GM21619 (cell line): Measurements from ENCODE around the gene HOXD10.

Experiments
- ATAC-seq: cut with Tn5 transposase; IDR thresholded peaks from one replicate; pipeline ENCODE4 v1.9.1; 2021; ENCODE audit not compliant: unreplicated experiment

HOXD10 gene

DNA sequence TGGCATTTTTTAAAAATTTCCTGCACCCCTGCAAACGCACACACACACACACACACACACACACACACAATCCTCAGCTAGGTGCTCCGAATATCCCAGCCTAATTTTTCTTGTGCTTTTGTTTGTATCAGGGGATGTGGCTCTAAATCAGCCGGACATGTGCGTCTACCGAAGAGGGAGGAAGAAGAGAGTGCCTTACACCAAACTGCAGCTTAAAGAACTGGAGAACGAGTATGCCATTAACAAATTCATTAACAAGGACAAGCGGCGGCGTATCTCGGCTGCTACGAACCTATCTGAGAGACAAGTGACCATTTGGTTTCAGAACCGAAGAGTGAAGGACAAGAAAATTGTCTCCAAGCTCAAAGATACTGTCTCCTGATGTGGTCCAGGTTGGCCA, 22.2 kb upstream of the HOXD10 start:
- ATAC-seq, result no peak

DNA sequence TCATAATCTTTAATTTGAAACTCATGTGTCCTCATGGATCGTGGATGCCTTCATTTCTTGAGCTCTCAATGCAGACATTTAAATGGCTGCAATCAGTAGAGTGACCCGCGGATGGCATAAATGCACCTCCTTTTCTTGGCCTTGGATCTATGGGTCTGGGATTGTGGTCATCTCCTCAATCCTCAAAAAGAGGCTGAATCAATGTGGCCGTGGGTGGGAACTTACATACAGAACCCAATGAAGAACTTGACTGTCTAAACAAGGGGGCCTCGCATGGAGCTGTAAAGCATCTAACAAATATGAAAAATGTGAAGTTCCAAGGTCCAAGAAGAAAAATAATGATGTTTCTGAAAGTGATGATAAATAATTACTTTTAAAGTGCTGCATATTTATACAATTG, 21.2 kb upstream of the HOXD10 start:
- ATAC-seq, result no peak

GRCh38 chr2:176096243-176096985, 20.2 kb upstream of the HOXD10 start:
- no peak for ATAC-seq

- ATAC-seq, result peak; percentile 90
These were observed 19.4 kb upstream of the HOXD10 start for GRCh38 chr2:176096986-176097819.

DNA sequence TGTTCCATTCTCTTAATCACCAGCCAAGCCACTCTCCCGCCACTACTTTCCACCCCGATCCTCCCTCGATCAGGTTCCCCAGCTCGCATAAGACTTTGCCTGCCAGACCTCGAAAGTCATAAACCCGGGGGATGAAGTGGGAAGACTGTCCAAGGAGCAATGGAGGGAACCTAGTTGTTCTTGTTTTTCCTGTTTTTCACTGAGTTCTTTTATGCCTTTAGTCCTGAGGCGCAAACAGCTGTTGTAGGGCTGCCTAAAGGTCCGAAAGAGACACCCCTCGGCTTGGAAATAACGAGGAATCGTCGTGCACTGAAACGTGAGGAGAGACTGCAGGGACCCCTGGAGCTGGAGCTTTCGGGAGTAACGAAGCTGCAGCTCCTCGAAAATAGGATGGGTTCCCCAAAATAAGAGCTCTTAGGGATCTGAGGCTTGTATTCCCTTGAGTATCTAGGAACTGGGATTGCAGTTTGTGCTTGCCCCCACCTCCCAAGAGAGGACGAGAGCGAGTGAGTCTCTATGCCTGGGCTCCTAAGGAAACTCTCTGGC, 18.7 kb upstream of the HOXD10 start:
- no peak for ATAC-seq

DNA sequence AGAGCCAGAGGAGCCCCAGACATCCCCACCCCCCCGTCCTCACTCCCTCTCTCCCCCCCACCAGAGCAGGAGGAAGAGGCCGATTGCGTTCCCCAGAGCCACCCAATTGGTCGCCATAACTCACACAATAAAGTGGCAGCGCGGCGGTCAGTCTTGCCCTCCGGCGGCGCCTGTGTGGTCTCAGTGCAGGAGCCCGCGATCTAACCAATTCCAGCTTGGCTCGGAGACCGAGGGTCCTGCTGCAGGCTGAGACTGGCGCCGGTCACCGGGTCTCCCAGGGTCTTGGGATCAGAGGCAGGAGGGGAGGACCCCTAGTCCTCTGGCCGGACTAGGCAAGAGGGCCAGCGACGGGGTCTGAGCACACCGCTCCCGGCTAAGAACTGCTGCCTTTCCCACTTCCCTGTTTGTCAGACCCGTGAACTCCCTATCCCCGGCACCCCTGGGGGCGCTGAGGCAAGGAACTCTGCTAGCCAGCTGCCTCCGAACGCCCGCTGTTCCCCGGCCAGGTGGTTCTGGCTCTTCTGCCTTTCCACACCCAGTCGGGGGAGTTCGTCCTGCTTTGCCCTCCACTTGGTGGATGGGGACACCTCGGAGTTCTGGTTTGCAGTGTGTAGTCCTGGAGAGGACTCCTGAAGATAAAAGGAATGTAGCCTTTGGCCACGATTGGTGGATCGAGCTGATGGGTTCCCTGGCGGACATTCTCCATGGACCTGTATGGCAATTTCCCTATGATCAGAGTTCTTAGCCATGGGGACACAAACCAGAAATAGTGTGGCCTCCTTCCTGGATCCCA, 18.0 kb upstream of the HOXD10 start:
- no peak for ATAC-seq

- no peak for ATAC-seq
These were observed 17.3 kb upstream of the HOXD10 start for GRCh38 chr2:176099159-176099727.

GRCh38 chr2:176099728-176100546, 16.6 kb upstream of the HOXD10 start, which contains the start of gene HOXD12:
HOXD12 (plus strand) TSS chr2:176099795; CDS start chr2:176099802, 7 bp downstream.
- ATAC-seq, result no peak

DNA sequence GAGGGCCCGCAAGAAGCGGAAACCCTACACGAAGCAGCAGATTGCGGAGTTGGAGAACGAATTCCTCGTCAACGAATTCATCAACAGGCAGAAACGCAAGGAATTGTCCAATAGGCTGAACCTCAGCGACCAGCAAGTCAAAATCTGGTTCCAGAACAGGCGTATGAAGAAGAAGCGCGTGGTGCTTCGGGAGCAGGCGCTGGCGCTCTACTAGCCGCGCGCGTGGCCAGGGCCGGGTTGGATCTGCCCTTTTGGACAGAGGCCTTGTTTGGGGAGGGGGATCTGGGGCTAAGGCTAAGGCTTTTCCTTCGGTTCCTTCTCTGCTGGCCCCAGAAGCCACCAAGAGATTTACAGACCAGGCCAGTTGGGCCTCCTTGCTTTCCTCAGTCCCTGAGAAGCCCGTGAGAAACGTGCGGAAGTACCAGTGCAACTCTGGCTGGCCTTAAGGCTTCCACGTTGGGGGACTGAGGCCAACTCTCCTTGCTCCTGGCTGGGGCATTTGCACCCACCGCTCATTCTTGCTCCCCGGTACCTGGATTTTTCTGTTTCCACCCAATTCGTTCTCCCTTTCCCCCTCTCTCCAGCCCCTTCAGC, 15.9 kb upstream of the HOXD10 start:
- ATAC-seq, result no peak

DNA sequence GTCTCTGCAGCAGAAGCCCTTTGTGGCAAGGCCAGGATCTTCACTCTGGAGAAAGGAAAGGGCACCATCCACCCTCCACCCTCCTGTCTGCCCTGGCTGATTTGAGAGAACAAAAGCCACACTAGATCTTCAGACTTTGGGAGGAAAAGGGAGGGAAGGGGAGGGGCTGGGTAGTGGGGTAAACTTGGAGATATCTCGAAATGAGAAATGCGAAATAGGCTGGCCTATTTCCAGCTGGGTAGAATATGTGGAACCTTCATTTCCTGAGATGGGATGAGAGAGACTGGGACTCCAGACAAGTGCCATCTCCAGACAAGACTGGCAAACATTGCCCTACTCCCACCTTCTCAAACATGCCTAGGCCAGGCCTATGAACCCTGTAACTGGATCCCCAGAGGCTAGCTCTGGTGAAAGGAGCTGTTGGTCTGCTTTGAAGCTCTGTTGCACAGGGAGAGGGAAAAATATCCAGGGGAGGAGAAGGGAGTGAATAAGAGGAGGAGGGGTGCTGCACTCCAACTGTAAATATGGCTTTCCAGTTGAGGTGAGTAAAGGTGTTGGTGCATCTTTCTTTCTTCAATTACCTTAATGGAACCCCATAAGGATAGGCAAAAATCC, 15.3 kb upstream of the HOXD10 start:
- ATAC-seq, result no peak

- no peak for ATAC-seq
These were observed 14.7 kb upstream of the HOXD10 start for GRCh38 chr2:176101842-176102241.

GRCh38 chr2:176102309-176102866, 14.2 kb upstream of the HOXD10 start:
- ATAC-seq, result no peak

DNA sequence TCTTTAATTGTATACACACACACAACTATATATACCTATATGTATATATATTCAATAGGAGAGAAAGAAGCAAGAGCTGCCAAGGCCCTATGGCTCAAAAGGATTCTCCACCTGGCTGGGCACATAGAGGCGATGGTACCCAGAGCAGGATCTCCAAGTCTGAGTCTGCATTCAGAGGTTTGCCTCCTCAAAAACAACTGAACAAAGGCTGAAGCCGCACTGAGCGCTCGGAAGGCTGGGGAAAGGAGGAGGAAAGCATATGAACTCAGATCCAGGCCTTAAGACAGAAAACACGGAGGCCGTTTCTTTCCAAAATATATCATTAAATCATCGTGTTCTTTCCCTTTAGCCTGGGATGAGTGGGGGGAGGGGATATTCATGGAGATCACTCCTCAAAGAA, 13.4 kb upstream of the HOXD10 start:
- ATAC-seq, result no peak

DNA sequence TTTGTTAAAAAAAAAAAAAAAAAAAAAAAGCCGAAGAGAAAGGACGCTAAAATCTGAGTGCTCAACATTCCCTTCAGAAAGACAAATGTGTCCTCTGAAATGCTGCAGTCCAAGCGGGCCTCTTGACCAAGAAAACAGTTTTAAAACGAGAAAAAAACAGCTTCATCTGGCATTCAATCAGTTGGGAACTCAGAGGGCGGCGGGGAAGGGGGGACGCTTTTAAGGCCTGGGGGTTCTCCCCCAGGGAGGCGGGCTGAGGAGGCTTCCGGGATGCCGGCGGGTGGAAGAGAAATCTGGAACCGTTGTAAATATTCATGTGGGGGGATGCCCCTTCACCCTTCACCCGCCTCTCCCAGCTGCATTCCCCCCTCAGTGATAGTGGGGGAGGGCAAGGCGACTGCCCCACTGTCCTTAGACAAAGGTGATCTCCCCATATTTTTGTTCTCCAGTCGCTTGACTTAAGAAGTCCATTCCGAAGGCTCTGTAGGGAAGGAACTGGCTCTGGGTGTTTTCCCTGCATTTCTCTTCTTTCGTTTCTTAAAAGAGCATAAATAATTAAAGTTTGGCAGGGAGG, 12.7 kb upstream of the HOXD10 start:
- ATAC-seq, result no peak

DNA sequence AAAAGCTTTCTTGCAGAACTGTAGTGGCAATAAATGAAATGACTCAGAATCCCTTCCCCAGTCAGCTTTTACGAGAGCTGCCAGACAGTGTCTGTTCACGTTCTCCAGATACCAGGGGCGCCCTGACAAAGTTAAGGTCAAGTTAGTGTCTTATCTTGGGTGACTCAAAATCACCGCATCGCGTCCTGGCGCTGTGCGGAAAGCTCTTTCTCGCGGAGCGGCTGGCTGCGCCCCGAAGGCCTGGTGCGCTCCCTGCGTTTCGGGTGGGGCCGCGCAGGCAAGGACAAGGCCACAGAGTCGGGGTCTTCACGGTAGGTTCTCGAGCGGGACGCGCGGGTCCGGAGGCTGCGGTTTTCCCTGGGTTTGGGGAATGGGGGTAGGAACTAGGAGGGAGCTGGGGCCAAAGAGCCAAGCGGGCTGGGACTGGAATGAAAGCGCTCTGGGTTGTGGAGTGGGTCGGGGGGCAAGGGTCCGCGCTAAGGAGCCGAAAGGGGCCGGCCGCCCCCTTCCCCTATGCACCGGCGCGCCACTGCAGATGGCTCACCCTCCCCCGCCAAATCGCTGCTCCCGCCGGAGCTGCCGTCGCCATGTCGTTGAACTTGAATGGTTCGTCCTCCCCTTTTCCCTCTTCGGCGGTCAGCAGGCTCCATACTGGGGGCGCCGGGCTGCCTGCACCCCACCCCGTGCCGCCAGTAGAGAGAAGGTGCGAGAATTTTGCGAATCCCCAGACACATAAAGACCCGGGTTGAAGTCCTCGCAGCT, 12.1 kb upstream of the HOXD10 start:
- ATAC-seq, result no peak

DNA sequence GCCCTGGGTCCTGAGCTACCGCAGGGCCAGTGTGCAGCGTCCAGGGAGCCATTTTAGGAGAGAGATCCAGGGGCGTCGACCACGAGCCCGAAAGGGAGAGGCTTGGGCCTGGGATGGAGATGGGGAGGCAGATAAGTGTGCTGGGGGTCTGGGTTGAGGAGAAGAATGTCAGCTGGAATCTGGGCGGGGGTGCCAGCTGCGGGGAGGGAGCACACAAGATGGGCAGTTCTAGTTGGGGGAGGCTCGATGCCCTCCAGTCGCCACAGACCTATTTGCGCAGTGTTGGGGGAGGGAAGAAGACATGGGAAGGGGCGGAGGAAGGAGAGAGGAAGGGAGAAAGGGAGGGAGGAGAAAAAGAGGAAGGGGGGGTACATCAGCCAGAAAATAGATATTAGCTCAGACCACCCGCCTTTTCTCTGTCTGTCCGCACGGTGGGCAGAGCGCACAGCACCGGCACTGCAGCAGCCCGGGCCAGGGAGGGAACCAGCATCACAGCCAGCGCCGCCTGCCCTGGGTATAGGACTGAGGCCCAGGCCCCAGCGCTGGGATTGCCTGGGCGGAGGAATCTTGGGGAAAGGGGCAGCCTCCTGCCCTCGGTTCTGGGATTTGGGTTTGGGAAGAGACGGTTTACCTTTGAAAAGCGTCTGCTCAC, 11.4 kb upstream of the HOXD10 start:
- no peak for ATAC-seq
